HG03571 (cell line): ENCODE results near the gene CLUH.

Experiments
- ATAC-seq: cut with Tn5 transposase; IDR thresholded peaks from one replicate; pipeline ENCODE4 v1.9.1; 2021; ENCODE audit not compliant: unreplicated experiment

The CLUH gene, protein sequence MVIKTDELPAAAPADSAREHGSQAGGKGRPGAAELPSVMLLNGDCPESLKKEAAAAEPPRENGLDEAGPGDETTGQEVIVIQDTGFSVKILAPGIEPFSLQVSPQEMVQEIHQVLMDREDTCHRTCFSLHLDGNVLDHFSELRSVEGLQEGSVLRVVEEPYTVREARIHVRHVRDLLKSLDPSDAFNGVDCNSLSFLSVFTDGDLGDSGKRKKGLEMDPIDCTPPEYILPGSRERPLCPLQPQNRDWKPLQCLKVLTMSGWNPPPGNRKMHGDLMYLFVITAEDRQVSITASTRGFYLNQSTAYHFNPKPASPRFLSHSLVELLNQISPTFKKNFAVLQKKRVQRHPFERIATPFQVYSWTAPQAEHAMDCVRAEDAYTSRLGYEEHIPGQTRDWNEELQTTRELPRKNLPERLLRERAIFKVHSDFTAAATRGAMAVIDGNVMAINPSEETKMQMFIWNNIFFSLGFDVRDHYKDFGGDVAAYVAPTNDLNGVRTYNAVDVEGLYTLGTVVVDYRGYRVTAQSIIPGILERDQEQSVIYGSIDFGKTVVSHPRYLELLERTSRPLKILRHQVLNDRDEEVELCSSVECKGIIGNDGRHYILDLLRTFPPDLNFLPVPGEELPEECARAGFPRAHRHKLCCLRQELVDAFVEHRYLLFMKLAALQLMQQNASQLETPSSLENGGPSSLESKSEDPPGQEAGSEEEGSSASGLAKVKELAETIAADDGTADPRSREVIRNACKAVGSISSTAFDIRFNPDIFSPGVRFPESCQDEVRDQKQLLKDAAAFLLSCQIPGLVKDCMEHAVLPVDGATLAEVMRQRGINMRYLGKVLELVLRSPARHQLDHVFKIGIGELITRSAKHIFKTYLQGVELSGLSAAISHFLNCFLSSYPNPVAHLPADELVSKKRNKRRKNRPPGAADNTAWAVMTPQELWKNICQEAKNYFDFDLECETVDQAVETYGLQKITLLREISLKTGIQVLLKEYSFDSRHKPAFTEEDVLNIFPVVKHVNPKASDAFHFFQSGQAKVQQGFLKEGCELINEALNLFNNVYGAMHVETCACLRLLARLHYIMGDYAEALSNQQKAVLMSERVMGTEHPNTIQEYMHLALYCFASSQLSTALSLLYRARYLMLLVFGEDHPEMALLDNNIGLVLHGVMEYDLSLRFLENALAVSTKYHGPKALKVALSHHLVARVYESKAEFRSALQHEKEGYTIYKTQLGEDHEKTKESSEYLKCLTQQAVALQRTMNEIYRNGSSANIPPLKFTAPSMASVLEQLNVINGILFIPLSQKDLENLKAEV (N-terminal part only)

DNA sequence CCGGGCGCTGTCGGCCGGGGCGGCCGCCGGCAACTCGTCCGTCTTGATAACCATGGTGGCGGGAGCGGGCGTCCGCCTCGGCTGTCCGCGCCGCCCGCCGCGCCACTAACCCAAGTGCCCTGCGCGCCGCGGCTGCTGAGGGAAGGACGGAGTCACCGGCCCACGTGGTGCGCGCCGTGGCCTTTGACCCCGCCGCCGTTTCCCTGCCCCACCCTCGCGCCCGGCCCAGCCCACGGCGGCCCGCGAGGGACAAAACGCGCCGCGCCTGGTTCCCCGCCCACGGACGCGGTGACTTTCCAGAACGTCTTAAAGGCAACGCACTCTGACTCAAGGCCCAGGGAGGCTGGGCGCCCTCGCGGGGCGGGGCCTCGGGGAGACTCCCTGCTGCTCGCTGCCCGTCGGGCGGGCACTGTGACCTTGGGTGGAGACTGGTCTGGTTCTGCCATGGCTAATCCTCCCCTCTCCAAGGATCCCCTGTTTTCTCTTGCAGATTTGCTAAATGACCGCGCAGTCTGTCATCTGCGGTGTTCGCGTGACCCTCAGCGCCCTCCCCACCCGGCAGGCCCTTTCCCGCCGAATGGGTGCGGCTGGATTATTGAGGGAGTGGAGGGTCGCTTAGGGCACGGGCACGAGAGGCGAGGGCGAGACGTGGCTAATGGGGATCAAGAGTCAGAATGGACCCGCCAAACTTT lies at the start of gene CLUH:
TSS of gene CLUH (minus strand) at position 157 of the 692 bp plus-strand sequence. CDS start at position 54, 103 bp downstream.
- peak; percentile 52 for ATAC-seq

DNA sequence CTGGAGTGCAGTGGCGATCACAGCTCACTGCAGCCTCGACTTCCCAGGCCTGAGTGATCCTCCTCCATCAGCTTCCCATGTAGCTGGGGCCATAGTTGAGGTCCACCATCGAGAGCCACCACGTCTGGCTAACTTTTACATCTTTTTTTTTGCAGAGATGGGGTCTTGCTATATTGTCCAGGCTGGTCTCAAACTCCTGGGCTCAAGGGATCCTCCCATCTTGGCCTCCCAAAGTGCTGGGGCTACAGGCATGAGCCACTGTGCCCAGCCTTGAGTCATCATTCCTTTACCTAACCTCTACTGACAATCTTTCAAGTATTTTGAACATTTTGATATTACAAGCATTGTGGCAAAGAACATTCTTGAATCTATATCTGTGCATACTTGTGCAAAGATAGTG lies 47.3 kb upstream of the CLUH start:
- ATAC-seq: no peak

GRCh38 chr17:2755891-2756724 lies 44.5 kb upstream of the CLUH start:
- ATAC-seq: no peak

GRCh38 chr17:2751491-2751890 lies 39.9 kb upstream of the CLUH start:
- no peak for ATAC-seq

- no peak for ATAC-seq
Observed at GRCh38 chr17:2750721-2751120, 39.2 kb upstream of the CLUH start.

GRCh38 chr17:2749784-2750181 lies 38.2 kb upstream of the CLUH start:
- no peak for ATAC-seq

DNA sequence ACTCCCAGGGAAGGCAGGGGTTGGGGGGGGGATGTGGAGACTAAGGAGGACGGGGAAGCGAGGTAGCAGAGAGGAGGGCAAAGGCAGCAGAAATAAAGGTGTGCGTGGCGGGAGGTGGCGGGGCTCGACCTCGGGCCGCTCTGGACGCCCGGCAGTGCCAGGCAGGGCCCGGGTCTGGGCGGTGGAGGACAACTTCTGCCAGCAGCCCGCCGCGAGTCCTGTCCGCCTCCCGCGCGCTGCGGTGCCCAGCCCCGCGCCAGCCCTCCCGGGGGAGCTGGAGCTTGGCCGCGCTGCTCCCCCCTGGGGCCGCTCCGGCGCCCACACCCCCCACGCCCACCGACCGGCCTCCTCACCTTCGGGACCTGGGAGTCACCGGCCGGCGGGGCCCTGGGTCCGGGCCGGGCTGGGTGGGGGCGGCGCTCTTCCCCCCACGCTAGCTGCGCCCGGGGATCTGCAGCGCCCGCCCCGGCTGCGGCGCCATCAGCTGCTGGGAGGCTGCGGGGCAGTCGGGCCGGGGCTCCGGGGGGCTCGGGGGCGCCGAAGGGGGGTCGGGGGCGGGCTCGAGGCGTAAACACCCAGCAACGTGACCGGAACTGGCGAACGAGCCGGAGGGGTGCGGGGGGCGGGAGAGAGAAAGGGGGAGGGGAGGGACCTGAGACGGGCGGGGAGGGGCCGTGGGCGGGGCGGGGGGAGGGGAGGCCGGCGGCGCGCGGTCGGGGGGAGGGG lies 37.7 kb upstream of the CLUH start, which contains the start of gene CCDC92B:
TSS of gene CCDC92B (minus strand) at position 595 of the 726 bp plus-strand sequence. CDS start 14,507 bp downstream, outside the sequence.
- no peak for ATAC-seq

GRCh38 chr17:2745317-2746037 lies 33.9 kb upstream of the CLUH start:
- ATAC-seq: no peak

- no peak for ATAC-seq
Observed at GRCh38 chr17:2737693-2738092, 26.1 kb upstream of the CLUH start.

DNA sequence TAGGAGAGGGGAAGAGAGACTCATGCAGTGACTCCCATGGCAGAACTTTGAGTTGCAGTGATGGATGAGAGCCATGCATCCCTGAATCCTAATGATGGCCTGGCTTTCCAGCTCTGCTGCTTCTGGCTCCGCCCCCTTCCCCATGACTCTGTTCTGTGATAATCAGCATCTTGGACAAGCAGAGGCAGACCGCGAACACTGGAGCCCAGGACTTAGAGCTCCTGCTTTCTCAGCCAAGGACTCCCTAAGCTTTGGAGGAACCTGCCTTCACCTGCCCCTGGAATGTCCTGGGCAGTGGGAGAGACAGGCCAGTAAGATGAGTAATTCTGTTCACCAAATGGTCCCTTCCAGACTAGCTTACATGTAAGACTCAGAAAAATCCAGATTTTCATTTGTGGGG lies 25.4 kb upstream of the CLUH start:
- ATAC-seq: no peak

- ATAC-seq: no peak
Observed at GRCh38 chr17:2735896-2736295, 24.3 kb upstream of the CLUH start.

- ATAC-seq: no peak
Observed at GRCh38 chr17:2734939-2735338, 23.4 kb upstream of the CLUH start.

DNA sequence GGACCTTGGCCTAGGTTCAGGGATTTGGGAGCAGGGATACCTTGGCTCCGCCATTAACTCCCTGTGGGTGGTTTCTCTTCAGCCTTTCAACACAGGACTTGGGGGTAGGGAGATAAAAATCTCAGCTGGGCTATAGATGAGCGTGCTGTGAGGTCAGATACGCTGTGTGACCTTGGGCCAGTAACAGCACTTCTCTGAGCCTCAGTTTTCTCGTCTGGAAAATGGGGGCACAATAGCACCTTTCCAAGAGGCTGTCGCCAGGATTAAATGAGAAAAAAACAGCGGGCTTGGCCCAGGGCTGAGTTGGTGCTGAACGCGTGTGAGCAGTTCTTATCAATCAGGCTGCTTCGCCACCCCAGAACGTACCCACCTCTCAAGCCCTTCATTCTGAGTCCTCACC lies 20.2 kb upstream of the CLUH start:
- no peak for ATAC-seq

- ATAC-seq: no peak
Observed at GRCh38 chr17:2730764-2731353, 19.3 kb upstream of the CLUH start.

DNA sequence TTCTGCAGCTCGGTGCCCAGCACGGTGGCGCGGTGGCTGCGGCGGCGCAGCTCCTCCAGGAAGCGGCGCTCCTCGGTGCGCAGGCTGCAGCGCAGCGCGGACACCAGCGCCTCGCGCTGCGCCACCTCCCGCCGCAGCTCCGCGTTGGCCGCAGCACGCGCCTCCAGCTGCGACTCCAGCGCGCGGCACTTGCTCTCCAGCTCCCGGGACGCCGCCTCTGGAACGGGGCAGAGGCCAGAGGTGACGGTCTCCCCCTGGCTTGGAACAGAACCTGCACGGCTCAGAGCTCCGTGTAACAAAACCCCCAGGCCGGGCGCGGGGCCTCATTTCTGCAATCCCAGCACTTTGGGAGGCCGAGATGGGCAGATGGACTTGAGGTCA lies 13.2 kb upstream of the CLUH start:
- no peak for ATAC-seq

DNA sequence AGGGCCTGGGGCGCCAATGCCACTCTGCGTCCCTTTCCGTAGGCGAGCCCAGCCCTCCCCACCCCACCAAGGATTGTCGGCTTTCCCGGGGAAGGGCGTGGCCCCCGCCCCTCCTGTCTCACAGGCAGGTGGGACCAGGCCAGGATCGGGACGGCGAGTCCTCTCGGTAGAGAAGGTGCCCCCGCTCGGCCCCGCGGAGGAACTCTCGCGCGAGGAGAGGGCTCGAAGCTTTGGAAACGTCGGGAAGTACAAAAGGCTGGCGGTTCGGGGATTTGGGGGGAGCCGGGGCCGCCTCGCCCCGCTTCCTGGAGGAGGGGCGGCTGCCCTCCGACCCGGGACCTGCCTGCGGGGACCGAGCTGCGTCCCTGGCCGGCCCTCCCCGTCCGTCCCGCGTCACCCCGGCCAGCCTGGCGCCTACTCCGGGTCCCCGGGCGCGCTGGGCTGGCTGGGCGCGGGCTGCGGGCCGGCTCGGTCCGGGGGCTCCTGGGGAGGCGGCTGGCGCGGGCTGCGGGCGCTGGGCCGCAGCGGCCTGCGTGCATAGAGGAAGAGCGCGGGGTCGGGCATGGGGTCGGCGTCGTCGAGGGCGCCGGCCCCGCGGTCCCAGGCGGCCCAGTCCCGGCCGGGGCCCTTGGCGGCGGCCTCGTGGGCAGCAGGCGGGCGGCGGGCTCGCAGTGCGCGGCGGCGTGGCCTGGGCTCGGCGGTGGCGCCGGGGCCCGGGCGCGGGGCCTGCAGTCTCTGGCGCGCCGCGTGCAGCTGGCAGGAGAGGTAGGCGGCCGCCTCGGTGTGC lies 12.6 kb upstream of the CLUH start:
- ATAC-seq: no peak

- no peak for ATAC-seq
Observed at GRCh38 chr17:2723505-2723996, 12.0 kb upstream of the CLUH start.
